Midbrain (tissue), 1 donor: ENCODE data around the gene BCL2L1.

Experiments
- DNase-seq: peaks from one replicate; lab custom pipeline; 2025; lab: John Stamatoyannopoulos, UW

BCL2L1 gene

GRCh38 chr20:31708736-31709534 lies 13.7 kb downstream of the BCL2L1 start:
- no peak for DNase-seq

GRCh38 chr20:31707994-31708735 lies 14.5 kb downstream of the BCL2L1 start:
- DNase-seq: no peak

GRCh38 chr20:31707258-31707615 lies 15.4 kb downstream of the BCL2L1 start:
- no peak for DNase-seq

- DNase-seq: no peak
These were observed 15.9 kb downstream of the BCL2L1 start for GRCh38 chr20:31706607-31707257.

- DNase-seq: no peak
These were observed 16.8 kb downstream of the BCL2L1 start for GRCh38 chr20:31705598-31706597.

GRCh38 chr20:31705191-31705590 lies 17.5 kb downstream of the BCL2L1 start:
- no peak for DNase-seq

- DNase-seq: no peak
These were observed 18.2 kb downstream of the BCL2L1 start for GRCh38 chr20:31704225-31705119.

GRCh38 chr20:31701591-31701990 lies 21.1 kb downstream of the BCL2L1 start:
- DNase-seq: no peak

GRCh38 chr20:31700747-31701146 lies 21.9 kb downstream of the BCL2L1 start:
- no peak for DNase-seq

GRCh38 chr20:31699801-31700728 lies 22.6 kb downstream of the BCL2L1 start:
- no peak for DNase-seq

- peak; percentile 60 for DNase-seq
These were observed 23.6 kb downstream of the BCL2L1 start for GRCh38 chr20:31698803-31699718.

- DNase-seq: no peak
These were observed 24.3 kb downstream of the BCL2L1 start for GRCh38 chr20:31698243-31698802.

GRCh38 chr20:31695849-31696804 lies 26.5 kb downstream of the BCL2L1 start:
- no peak for DNase-seq

GRCh38 chr20:31694842-31695593 lies 27.6 kb downstream of the BCL2L1 start:
- DNase-seq: no peak

- no peak for DNase-seq
These were observed 28.5 kb downstream of the BCL2L1 start for GRCh38 chr20:31693987-31694661.

- no peak for DNase-seq
These were observed 29.3 kb downstream of the BCL2L1 start for GRCh38 chr20:31693402-31693801.
